Coronary artery (tissue), 2 donors: ENCODE results near the gene FRMD8.

Source experiments
- DNase-seq: peaks from one replicate; pipeline ENCODE4 v3.0.0-alpha.2; 2017; ENCODE audit warnings: low spot score
- H3K27ac ChIP-seq, 2 donors: fragments of 200-600 bp; sonication (generic); one replicate each; pipeline ENCODE4 v1.5.1; 2016 to 2019
- H3K4me3 ChIP-seq: fragments of 200-600 bp; sonication (generic); 2 replicates; pipeline ENCODE4 v1.5.1; 2016; ENCODE audit warnings: mild to moderate bottlenecking, moderate library complexity
- CTCF ChIP-seq: fragments of 200-600 bp; sonication (generic); IDR thresholded peaks from one replicate; pipeline ENCODE4 v1.5.1; 2019; ENCODE audit warnings: antibody characterized with exemption

FRMD8 gene

GRCh38 chr11:65378928-65379638 lies 7.4 kb upstream of the FRMD8 start:
- no peak for TF ChIP-seq CTCF
- no peak for DNase-seq
- Histone ChIP-seq H3K27ac (peak overlapping the region in 1 of 2 donors; percentile 4), H3K4me3 (no peak overlapping the region)

- Histone ChIP-seq H3K27ac (peak overlapping the region in 1 of 2 donors; percentile 28), H3K4me3 (no peak overlapping the region)
- no peak for TF ChIP-seq CTCF
- DNase-seq = no peak
These were observed 6.6 kb upstream of the FRMD8 start for GRCh38 chr11:65379698-65380459.

- no peak overlapping the region for H3K4me3 ChIP-seq
- no peak for TF ChIP-seq CTCF
These were observed 5.8 kb upstream of the FRMD8 start for GRCh38 chr11:65380460-65381119.

GRCh38 chr11:65381716-65382032 lies 4.8 kb upstream of the FRMD8 start:
- Histone ChIP-seq H3K27ac (peak overlapping the region; percentile 97 to 99), H3K4me3 (peak overlapping the region; percentile 72)
- DNase-seq = no peak
- no peak for TF ChIP-seq CTCF

More at GRCh38 chr11:65380460-65381119, 5.8 kb upstream of the FRMD8 start:
- peak overlapping the region in 1 of 2 donors; percentile 28 for H3K27ac ChIP-seq
- DNase-seq = no peak

GRCh38 chr11:65382033-65382803 lies 4.2 kb upstream of the FRMD8 start, which contains the start of gene SLC25A45:
TSS of gene SLC25A45 (minus strand) at chr11:65382646. CDS start at chr11:65381951, 695 bp downstream.
- peak; percentile 97 for DNase-seq
- TF ChIP-seq CTCF = peak; percentile 83
- H3K27ac ChIP-seq = peak within 1 kb of the TSS; percentile 97 to 99
- peak within 1 kb of the TSS; percentile 72 for H3K4me3 ChIP-seq

- peak overlapping the region; percentile 97 to 99 for H3K27ac ChIP-seq
- TF ChIP-seq CTCF = no peak
- H3K4me3 ChIP-seq = peak overlapping the region; percentile 72
- no peak for DNase-seq
These were observed 3.6 kb upstream of the FRMD8 start for GRCh38 chr11:65382804-65383368.
